Loucy (cell line): ENCODE results near the gene ATP1A2.
"Not testable (repeated sequence)": the region's sequence is repeated elsewhere in the genome, so short reads cannot be mapped to it uniquely, and the experiment has no call there.

Source experiments
- H2AFZ ChIP-seq: fragments of 200-600 bp; sonication (generic); 2 replicates; pipeline ENCODE4 v1.6.0; 2016; ENCODE audit warnings: antibody characterized with exemption, mild to moderate bottlenecking, low read length, moderate library complexity
- H3F3A ChIP-seq: fragments of 200-600 bp; 2 replicates; pipeline ENCODE4 v1.6.0; 2016; ENCODE audit warnings: antibody characterized with exemption, low read depth, mild to moderate bottlenecking
- H3K27me3 ChIP-seq: fragments of 200-600 bp; sonication (generic); 2 replicates; pipeline ENCODE4 v1.6.1; 2014; ENCODE audit warnings: low read length, mild to moderate bottlenecking; ENCODE audit not compliant: insufficient read depth, poor library complexity, severe bottlenecking
- H3K36me3 ChIP-seq: fragments of 200-600 bp; sonication (generic); 2 replicates; pipeline ENCODE4 v1.6.1; 2016; ENCODE audit warnings: low read length; ENCODE audit not compliant: insufficient read depth
- H3K4me1 ChIP-seq: fragments of 200-600 bp; sonication (generic); 2 replicates; pipeline ENCODE4 v1.5.1; 2014; ENCODE audit warnings: low read length, mild to moderate bottlenecking; ENCODE audit not compliant: insufficient read depth, poor library complexity, severe bottlenecking
- H3K4me2 ChIP-seq: fragments of 200-600 bp; sonication (generic); 2 replicates; pipeline ENCODE4 v1.6.0; 2014; ENCODE audit warnings: antibody characterized with exemption, low read length, low read depth, mild to moderate bottlenecking; ENCODE audit not compliant: poor library complexity, severe bottlenecking
- H3K4me3 ChIP-seq: fragments of 200-600 bp; sonication (generic); 2 replicates; pipeline ENCODE4 v1.5.1; 2014; ENCODE audit warnings: low read length, mild to moderate bottlenecking, mixed read lengths; ENCODE audit not compliant: poor library complexity, severe bottlenecking
- H3K79me2 ChIP-seq: fragments of 200-600 bp; sonication (generic); 2 replicates; pipeline ENCODE4 v1.6.1; 2014; ENCODE audit warnings: low read length; ENCODE audit not compliant: insufficient read depth
- H3K9ac ChIP-seq: fragments of 200-600 bp; sonication (generic); 2 replicates; pipeline ENCODE4 v1.6.0; 2014; ENCODE audit warnings: mild to moderate bottlenecking, low read depth, low read length, moderate library complexity; ENCODE audit not compliant: poor library complexity, severe bottlenecking
- H3K9me2 ChIP-seq: fragments of 200-600 bp; sonication (generic); replicated peaks from 2 replicates; pipeline ENCODE4 v1.6.1; 2016; ENCODE audit warnings: low read depth, low read length, mixed read lengths
- H3K9me3 ChIP-seq: fragments of 200-600 bp; sonication (generic); 2 replicates; pipeline ENCODE4 v1.6.1; 2014; ENCODE audit warnings: mild to moderate bottlenecking, antibody characterized with exemption, low read length, low read depth; ENCODE audit not compliant: insufficient read depth
- H4K20me1 ChIP-seq: fragments of 200-600 bp; sonication (generic); 2 replicates; pipeline ENCODE4 v1.6.0; 2014; ENCODE audit warnings: antibody characterized with exemption, low read length, mild to moderate bottlenecking; ENCODE audit not compliant: insufficient read depth, poor library complexity, severe bottlenecking
- EZH2phosphoT487 ChIP-seq: fragments of 200-600 bp; IDR thresholded peaks from 2 replicates; pipeline ENCODE4 v1.6.1; 2018; ENCODE audit warnings: antibody characterized with exemption, mild to moderate bottlenecking, moderate library complexity, borderline replicate concordance
- TF ChIP-seq, protein P1 (sequence below): fragments of 200-600 bp; sonication (generic); conservative IDR thresholded peaks from 2 replicates; pipeline ENCODE4 v1.5.1; 2014; ENCODE audit warnings: mild to moderate bottlenecking, antibody characterized with exemption, low read length

The ATP1A2 gene

DNA sequence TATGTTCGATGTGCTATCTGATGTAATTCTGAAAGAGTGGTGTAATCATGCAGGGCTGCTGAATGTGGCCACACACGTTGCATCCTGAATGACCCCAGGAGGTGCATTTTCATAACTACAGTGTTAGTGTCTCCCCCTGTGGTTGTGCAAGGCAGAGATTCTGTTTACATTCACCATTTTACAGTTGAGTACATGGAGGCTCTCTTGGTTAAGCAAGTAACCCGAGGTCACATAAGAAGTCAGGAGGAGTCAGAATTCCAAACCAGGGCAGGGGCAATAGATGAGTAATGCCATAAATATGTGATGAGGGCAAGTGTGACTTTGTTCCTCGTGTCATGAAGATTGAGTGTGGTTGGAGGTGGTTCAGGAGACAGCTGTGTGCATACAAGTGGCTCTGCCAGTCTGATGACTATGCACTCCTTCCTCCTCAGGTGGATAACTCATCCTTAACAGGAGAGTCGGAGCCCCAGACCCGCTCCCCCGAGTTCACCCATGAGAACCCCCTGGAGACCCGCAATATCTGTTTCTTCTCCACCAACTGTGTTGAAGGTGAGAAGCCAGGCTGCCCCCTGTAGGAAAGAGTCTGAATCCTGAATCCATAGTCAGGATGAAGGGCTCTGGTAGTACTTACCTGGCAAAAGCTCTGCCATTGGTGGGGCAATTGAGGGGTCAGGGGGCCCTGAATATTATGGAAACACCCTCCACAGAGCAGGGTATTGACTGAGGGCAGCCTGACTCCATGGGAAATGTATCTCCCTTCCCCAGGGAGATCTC lies 9.3 kb downstream of the ATP1A2 start:
- Histone ChIP-seq H3K4me2 (no peak overlapping the region), H3K9me2 (no peaks in the 10 kb centered on the region), H4K20me1 (no peaks in the 10 kb centered on the region), H2AFZ (no peak overlapping the region), H3K9me3 (no peaks in the 10 kb centered on the region), H3K4me3 (no peak overlapping the region), H3K4me1 (no peaks in the 10 kb centered on the region), H3K27me3 (no peaks in the 10 kb centered on the region), H3K36me3 (no peaks in the 10 kb centered on the region), H3K79me2 (no peaks in the 10 kb centered on the region), H3K9ac (no peak overlapping the region), H3F3A (no peaks in the 10 kb centered on the region)
- no peak for TF ChIP-seq EZH2phosphoT487
- TF ChIP-seq, protein P1, sequence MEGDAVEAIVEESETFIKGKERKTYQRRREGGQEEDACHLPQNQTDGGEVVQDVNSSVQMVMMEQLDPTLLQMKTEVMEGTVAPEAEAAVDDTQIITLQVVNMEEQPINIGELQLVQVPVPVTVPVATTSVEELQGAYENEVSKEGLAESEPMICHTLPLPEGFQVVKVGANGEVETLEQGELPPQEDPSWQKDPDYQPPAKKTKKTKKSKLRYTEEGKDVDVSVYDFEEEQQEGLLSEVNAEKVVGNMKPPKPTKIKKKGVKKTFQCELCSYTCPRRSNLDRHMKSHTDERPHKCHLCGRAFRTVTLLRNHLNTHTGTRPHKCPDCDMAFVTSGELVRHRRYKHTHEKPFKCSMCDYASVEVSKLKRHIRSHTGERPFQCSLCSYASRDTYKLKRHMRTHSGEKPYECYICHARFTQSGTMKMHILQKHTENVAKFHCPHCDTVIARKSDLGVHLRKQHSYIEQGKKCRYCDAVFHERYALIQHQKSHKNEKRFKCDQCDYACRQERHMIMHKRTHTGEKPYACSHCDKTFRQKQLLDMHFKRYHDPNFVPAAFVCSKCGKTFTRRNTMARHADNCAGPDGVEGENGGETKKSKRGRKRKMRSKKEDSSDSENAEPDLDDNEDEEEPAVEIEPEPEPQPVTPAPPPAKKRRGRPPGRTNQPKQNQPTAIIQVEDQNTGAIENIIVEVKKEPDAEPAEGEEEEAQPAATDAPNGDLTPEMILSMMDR = no peak

DNA sequence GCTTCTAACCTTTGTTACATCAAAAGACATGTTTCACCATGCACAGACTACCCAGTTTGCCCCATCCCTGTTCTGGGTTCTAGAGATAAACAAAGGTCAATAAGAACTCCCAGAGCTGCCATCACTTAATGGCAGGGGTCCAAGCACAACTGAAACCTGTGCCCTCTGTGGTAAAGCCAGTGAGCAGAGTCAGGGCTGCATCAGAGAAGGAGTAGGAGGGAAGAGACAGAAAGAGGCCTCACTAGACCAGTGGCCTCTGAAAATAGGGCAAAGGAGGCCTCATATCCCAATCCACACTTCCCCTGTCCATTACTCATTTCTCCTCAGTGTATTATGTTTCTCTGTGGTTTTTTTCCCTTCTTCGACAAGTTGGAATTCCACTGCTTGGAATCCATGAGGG lies 10.2 kb downstream of the ATP1A2 start:
- Histone ChIP-seq H3K4me2 (no peak overlapping the region), H3K9ac (no peak overlapping the region), H3K27me3 (no peaks in the 10 kb centered on the region)

DNA sequence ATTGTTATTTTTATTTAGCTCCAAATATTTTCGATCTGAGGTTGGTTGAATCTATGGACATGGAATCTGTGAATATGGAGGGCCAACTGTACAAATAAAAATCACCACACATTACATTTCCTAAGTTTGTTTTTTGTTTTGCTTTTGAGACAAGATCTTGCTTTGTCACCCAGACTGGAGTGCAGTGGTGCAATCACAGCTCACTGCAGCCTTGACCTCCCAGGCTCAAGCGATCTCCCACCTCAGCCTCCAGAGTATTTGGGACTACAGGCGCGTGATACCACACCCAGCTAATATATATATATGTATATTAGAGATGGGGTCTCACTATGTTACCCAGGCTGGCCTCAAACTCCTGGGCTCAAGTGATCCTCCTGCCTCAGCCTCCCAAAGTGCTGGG lies 10.8 kb downstream of the ATP1A2 start:
- H3F3A ChIP-seq, H4K20me1 ChIP-seq, H3K9me3 ChIP-seq, H3K4me1 ChIP-seq, H3K4me3 ChIP-seq, H2AFZ ChIP-seq, H3K4me2 ChIP-seq, H3K36me3 ChIP-seq, H3K9me2 ChIP-seq, H3K9ac ChIP-seq, H3K79me2 ChIP-seq, H3K27me3 ChIP-seq: not testable (repeated sequence)

More for the DNA sequence above, 10.2 kb downstream of the ATP1A2 start:
- no peaks in the 10 kb centered on the region for H3K9me3 ChIP-seq
- no peak overlapping the region for H2AFZ ChIP-seq
- no peak overlapping the region for H3K4me3 ChIP-seq
- H3K9me2 ChIP-seq = no peaks in the 10 kb centered on the region
- H3F3A ChIP-seq = no peaks in the 10 kb centered on the region
- H3K79me2 ChIP-seq = no peaks in the 10 kb centered on the region
- TF ChIP-seq, protein P1 = no peak
- no peak for TF ChIP-seq EZH2phosphoT487
- no peaks in the 10 kb centered on the region for H4K20me1 ChIP-seq
- no peaks in the 10 kb centered on the region for H3K36me3 ChIP-seq
- no peaks in the 10 kb centered on the region for H3K4me1 ChIP-seq

GRCh38 chr1:160127381-160127780 lies 11.8 kb downstream of the ATP1A2 start:
- H3K4me1 ChIP-seq = no peaks in the 10 kb centered on the region
- H3K36me3 ChIP-seq = no peaks in the 10 kb centered on the region
- no peak overlapping the region for H2AFZ ChIP-seq
- no peak overlapping the region for H3K4me2 ChIP-seq
- no peak overlapping the region for H3K4me3 ChIP-seq
- H3K27me3 ChIP-seq = no peaks in the 10 kb centered on the region
- H3F3A ChIP-seq = no peaks in the 10 kb centered on the region
- H3K9me2 ChIP-seq = no peaks in the 10 kb centered on the region
- no peaks in the 10 kb centered on the region for H3K9me3 ChIP-seq
- no peaks in the 10 kb centered on the region for H3K79me2 ChIP-seq
- no peaks in the 10 kb centered on the region for H4K20me1 ChIP-seq
- TF ChIP-seq, protein P1 = no peak
- no peak for TF ChIP-seq EZH2phosphoT487
- no peak overlapping the region for H3K9ac ChIP-seq
